Activated CD4-positive, CD25-positive, alpha-beta regulatory T cell (primary cell): ENCODE measurements around the gene KCNF1.

Source experiments
- DNase-seq, 4 experiments: peaks; one replicate each; lab custom pipeline; 2025; lab: John Stamatoyannopoulos, UW

The KCNF1 gene

DNA sequence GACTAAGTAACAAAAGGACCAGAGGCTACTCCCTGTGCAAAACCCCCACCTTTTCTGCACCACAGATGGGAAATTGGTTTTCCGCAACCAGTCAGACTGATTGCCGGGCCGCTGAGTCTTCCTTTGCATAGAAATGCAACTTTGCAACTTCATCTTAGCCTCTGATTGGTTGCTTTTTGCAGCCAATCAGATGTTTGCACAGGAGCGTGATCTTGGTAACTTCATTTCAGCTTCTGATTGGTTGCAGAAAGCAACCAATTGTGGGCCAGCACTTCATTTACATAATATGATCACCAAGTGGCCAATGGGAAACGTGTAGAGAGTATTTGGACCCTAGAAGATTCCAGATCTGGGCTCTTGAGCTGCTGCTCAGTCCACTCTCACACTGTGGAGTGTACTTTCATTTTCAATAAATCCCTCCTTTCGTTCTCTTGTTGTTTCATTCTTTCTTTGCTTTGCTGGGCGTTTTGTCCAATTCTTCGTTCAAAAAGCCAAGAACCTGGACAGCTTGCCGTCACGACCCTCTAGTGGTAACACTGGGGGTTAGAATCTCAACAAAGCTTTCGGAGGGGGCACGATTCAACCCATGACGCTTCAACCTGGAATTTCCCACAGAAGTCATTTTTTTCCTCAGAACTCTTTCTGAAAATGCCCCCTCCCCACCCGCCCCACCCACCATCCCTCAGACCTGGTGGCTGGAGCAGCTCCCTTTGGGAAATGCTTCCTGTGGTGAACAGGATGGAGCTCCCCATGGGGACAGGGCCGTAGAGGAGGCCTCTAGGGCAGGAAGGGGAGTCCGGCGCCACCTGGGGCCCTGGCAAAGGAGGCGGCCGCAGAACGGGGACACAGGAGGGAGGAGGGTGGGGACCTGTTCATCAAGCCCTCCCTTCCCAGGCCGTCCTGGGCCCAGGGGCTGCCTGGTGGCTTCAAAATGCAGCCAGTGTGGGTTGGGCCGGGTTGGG is 31.8 kb upstream of the KCNF1 start:
- DNase-seq = no peak

DNA sequence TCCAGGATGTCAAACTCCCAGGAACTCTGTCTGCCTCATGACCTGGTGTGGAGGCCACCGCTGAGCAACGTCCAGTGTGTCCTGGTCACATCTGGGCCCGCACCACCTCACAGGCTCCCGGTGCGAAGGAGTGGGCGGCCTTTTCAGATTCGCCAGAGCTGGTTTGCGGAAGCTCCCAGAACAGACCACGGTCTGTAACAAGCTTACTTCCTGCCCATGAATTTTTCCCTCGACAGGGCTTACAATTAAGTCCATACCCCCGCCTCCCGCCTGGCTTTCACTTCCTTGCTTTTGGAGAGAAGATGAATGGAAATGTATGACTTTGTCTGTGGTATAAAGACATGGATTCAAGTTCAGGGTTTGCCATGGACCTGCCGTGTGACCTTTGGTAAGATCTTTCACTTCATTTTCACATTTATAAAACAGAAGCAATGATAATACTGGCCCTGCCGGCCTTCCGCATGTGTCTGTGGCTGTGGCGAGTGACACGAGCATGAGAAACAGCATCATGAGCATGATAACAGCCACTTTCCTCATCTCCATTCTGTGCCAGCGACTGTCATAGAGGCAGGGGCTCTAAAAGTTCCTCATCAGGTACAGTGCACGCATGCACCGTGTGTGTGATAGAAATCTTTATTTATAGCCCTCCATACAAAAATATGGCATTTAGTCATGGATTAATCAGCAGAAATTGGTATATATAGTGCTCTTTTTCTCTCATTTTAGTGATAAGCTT is 31.0 kb upstream of the KCNF1 start:
- DNase-seq = no peak

DNA sequence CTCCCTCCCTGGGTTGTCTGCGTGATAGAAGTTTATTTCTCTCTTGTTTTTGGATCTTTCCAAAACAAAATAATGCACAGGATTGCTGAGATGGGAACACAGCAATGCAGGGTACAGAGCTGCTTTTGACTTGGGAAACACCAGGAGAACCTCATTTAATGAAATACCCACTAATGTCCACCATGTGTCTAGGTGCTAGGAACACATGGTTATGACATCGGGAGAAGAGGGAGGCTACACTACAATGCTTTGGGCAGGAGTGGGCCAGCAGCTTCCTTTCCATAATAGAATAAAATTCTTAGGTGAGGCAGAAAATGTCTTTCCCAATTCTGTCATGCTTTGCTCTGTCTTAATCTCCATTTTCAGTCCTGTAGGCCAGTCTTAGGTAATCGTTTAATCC is 29.2 kb upstream of the KCNF1 start:
- no peak for DNase-seq

DNA sequence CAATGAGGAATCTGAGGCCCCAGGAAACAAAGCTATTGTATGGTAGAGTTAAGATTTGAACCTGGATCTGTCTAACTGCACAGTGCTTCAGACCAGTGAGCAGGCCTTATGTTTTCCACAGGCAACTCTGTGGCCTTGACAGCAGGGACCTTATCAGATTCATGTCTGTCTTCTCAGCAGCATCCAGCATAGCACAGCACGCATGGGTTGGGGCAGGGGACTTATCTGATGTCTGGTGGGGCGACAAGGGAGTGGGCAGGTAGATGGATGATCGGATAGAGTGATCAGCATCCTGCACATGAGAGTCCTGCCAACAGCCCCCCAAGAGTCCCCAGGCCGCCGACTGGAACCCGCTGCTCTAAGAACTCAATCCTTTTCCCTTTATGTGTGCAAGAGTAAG is 28.7 kb upstream of the KCNF1 start:
- DNase-seq = no peak

DNA sequence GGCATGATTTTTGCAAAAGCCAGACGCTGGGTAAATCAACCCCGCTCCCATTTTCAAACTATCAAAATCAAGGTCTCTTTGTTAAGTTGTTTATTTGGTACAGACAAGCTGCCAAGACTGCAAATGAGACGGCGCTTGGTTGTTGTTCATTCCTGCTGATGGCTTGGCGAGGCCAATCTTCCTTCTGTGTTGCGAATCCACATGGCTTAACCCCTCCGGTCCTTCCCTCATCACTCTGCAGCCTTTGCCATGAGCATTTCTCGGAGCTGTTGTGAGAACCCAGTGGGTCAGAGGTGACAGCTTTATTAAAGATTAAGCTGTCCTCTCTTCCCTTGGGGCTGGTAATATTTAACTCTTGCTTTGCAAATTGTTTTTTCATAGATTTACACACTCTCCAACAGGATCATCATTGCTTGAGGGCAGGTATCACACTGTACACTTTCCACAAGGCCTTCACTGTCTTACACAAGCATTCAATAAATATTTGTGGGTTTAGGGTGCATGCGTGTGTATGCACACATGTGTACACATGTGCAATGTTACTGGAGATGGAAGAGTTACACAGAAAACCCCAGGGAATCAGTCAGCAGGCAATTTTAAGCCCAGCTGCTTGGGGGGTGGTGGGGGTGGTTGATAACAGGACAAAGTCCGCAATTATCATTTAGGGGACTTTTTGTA is 27.8 kb upstream of the KCNF1 start:
- no peak for DNase-seq

DNA sequence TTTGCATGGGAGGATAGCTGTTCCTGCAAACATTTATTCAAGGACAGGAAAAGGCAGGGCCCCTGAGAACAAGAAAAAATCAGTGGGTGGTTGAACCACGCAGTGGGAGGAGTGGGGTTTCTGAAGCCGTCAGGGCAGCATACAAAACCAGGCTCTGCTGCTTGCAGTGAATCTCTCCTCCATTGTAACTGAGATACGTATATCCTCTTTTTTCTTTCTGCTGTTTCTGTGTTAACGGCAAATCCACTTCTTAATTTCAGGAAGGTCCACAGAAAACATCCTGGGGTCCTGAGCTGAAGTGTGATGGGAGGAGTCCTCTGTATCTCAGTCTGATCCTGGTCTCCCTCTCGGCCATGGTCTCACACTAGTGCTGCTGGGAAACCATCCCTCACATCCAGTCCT is 27.2 kb upstream of the KCNF1 start:
- no peak for DNase-seq

DNA sequence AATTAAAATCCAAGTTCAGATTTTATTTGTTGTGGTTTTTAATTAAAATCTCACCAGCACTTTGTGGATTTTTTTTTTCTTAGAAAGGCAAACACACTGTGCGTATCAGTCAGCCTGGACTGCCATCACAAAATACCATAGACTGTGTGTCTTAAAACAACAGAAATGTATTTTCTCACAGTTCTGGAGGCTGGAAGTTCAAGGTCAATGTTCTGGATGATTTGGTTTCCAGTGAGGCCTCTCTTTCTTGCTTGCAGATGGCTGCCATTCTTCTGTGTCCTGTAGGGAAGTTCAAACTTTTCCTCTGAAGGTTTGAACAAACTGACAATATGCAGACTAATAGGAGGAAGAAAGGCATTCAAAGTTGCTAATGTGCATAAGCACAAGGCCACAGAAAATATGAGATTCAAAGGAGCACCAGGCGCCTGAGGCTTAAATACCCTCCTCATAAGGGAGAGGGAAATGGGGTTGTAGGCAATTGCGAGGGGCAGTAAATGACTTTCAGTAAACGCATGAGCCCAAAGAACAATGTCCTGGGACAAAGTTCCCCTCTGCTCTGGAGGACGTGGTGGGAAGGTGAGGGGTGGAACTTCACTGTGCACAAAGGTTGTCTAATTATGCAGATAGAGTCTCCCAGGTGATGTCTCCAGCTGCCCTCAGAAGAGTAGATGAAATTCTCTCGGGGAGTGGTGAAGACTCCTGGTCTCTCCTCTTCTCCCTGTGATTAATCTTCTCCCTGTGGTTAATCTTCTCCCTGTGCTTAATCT is 26.5 kb upstream of the KCNF1 start:
- DNase-seq = no peak

DNA sequence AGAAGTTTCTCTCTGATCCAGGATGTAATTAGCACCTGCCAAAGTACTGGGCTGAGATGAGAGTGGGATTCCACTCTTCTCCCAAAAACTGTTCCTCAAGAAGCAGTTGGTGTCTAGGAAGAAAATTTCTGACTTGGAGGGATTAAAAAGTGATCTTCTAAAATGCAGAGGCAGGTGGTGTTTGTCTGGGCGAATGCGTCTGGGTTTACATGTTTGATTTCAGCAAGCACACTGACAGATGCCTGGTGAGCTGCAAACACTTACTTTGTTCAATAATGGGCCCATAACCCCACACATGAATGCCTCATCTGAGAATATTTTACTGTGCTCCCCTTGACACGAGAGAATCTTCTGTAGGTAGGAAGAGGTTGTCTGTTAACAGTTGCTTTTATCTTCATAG is 24.3 kb upstream of the KCNF1 start:
- no peak for DNase-seq

DNA sequence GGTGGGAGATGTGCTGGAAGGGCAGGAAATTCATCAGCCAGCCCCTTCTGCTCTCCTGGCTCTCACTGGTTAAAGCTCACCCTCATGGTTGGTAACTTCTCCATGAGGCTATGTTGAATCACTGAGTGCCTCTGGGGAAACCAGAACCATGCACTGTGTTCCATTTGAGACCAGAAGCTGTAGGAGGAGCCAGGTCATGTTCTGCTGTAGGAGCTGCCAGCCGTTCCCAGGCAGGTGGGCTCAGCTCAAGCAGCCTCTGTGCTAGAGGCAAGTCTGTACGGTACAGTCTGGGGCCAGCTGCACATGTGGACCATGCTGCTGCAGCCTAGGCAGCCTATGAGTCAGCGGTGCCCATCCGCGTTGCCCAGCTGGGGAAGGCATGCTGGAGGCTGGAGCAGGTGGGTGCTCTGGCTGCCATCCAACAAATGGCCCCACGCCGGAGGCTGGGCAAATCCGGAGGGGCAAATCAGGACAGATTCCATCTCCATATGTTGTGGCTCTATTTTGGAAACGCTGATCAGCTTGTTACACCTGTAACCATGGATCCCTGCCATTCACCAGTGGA is 22.0 kb upstream of the KCNF1 start:
- no peak for DNase-seq

DNA sequence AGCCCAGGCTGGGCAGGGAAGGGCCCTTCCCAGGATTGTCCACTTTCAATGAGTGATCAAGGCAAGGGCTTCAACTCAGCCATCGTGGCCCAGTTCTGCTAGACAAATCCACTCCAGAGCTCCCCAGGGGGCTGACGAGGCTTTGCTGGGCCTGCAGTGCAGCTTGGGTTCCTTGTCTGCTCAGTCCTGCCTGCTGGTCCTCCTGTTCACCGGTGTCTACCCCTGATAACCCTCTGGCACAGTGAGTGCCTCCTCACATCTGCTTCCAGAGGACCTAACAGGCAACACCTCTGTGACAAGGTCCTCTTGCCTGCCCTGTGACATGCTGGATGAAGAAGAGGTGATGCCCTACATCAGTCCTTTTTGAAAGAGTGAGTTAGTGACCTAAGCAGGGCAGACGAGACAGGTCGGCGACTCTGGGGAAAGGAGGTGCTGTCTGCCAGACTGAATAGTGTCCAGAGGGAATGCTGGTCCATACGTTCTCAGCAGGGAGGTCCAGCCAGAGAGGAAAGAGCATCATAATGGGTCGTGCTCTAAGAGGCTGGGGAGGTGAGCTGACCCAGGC is 20.9 kb upstream of the KCNF1 start:
- no peak for DNase-seq

DNA sequence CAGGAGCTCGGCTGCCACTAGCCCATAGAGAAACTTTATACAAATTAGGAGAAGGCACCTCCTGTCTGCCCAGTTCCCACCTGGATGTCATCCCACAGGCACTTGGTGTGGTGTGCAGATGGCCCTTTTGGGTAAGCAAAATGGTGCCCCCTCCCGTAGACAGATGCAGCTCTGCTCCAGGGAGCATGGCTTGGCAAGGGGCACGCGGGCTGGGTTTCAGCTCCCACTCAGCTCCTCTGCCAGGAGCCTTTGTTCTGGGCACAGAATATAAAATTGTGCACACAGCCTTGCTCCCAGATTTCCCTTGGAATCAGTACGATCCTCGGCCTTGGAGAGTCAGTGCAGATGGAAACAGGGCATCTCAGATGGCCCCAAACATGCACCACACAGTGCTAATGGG is 20.3 kb upstream of the KCNF1 start:
- no peak for DNase-seq

DNA sequence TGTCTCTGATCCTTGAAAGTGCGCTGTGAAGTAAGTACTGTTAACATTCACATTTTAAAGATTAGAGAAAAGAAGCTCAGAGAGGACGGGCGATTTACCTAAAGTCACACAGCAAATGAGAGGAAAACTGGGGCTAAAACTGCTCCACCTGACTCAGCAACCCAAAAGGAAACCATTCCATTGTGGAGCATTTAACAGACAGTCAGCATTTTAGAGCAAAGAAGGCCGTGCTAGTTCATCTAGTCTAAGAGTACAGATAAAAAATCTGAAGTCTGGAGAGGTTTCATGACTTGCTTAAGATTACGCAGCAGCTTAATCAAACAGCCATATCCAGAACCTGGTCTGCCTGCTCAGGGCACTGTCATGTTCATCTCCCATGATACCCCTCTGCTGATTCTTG is 19.9 kb upstream of the KCNF1 start:
- no peak for DNase-seq

DNA sequence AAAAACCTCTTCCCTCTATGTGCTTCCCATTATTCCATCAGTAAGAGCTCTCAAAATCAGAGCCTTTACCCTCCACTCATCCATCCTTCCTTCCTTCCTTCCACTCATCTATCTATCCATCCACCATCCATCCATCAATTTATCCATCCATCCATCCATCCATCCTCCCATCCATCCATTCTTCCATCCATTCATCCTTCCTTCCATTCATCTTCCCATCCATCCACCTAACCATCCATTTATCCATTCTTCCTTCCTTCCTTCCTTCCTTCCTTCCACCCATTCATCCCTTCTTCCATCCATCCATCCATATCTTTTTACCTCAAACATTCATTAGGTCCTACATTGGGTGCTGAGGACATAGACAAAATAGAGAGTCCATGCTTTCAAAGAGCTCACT is 19.4 kb upstream of the KCNF1 start:
- DNase-seq = no peak

DNA sequence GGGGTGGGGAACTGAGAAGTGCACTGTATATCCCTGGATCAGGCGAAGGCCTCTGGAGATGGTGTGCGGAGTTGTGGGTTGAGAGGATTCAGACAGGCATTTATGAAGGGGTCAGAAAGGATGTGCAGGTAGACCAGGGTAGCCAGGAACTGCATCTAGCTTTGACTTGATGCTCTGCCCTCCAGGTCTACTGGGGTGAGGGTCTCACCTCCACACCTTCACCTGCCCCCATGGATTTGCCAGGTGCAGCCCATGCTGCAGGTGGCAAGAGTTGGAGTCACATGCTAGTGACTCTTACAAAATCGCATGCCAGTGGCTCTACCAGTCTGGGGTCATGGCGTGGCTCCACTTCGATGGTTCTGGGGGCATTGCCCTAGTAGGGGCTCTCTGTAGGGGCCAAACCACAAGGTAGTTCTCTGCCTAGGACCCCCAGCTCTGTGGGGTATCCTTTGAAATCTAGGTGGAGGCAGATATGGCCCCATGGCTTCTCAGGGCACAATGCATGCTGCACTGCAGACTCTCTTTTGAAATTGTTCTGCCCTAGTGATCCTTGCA is 18.9 kb upstream of the KCNF1 start:
- DNase-seq = no peak

DNA sequence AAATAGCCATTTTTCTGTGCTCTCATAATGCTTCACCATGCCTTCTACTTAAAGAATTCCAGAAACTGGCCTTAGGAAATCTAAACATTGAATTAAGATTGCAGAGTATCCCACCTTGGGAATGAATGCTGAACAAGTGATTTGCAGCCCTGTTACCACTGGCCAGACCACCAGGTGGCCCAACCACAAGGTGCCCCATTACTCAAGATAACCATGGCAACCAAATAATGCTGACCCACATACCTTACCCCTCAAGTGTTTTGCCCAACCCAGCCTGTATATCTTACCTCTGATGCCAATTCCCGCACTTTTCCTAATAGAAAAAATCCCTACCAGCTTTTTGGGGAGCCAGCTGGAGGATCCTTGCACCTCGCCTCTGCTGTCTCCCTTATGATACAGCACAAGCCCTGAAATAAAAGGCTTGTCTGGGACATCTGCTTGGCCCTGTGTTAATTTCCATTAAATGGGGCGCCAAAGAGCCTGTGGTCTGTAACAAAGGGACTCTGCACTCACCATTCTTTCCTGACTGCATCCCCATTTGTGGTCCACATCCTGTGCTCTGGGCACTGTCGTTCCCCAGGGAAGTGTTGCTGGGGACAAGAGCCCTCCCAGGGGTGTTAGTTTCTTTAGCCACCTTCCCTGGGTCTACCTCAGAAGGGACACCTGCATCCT is 17.3 kb upstream of the KCNF1 start:
- DNase-seq = no peak

DNA sequence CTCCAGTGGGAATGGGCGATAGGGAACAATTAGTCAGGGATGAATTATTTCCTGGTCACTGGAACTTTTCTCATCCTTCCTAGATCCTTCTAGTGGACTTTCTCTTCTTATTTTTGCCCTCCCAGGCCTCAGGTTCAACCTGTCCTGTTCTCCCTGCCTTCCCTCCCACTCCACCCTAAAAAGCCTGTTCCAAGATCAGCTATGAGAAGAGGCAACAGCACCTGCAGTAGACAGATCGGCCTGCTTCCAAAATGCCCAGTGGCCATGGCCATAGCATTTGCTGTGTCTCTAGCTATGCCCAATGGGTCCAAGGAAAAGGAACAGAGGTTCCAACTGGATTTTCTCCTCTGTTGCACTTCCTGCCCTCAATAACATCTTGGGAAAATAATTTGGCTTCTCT is 16.5 kb upstream of the KCNF1 start:
- DNase-seq = no peak

DNA sequence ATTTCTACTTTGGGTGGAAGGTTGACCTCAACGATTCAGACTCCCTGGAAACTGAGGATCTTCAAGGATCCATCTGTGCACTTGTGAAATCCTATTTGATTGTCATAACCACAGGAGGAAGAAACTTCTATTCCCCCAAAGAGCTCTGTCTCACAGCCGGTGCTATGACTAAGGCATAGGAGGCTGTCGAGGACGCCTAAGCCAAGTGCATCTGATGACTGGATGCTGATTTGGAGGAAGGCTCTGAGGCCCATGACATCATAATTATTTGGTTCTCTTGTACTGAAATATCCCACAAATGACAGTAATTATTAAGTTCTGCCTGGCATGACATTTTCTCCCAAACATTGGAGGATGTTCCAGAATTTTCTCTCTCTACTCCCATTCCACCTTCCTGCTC is 13.8 kb upstream of the KCNF1 start:
- DNase-seq = no peak

DNA sequence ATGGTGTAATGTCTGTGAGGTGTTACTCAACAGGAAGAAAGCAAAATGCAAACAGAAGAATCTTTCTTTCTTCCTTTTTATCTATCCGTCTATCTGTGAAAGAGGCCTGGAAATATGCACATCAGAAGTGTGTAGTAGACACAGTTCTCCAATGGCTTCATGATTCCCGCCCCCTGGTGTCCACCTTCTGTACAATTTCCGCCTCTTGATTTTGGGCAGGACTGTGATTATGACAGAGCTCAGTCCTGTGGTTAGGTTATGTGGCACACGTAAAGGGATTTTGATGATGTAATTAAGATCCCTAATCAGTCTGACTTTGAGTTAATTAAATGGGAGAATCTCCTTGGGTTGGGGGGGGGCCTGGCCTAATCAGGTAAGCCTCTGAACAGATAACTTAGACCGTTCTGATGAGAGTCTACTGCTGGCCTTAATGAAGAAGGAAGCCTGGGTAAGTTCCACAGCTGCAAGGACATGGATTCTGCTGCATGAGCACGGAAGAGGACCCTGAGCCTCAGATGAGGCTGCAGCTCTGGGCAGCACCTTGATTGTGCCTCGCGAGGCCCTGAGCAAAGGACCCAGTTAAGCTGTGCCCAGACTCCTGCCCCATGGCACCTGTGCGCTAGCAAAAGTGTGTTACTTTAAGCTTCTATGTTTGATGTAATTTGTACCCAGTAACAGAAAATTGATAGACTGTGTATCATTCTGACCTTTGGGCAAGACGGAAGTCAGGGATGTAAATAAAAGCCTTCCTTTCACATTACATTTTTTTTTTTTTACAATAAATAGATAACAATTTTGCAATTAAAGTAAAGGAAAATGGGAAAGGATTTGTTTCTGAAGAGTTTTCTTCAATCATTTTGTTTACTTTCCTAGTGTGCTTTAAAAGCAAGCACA is 11.3 kb upstream of the KCNF1 start:
- no peak for DNase-seq

DNA sequence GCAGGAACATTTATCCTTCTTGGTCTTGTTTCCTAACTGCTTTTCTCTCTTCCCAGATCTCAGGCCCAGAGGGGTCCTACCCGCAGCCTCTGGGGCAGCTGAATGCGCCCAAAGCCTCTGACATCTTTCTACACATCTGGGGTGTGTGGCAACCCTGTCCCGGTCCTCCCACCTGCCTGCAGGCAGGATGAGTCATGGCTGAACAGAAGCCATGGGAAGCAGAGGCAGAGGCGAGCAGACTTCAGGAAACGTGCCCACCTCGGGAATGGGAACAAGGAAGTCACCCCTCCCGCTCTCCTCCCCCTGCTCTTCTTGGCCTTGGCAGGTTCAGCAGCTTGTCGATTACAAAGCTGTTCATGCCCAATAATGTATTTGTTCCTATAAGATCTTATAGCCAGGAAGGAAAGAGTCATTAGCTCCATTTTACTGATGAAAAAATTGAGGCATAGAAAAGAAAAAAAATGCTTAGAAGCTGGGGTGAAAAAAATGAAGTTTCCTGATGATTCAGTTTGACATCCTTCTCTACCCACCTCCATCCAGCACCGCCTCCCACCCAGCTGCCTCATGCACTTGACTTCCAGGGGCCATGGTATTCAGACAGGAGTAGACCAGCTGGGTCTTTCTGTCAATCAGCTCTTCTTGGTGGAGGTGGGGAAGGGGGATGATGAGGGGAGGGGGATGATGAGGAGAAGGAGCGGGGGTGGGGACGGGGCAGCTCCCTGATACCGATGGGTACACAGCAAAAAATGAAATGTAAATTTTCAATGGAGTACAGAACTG is 10.4 kb upstream of the KCNF1 start:
- DNase-seq = no peak
